ENCODE results near the gene BACE2. TPM values are rescaled to one million over a fixed set of nuclear protein-coding genes. Genes with fewer than 3 reads are reported as not detected.

BACE2 gene
- total RNA-seq, 3 donors from 2014 or later: 37.2 to 115 (median 51.2) TPM

DNA sequence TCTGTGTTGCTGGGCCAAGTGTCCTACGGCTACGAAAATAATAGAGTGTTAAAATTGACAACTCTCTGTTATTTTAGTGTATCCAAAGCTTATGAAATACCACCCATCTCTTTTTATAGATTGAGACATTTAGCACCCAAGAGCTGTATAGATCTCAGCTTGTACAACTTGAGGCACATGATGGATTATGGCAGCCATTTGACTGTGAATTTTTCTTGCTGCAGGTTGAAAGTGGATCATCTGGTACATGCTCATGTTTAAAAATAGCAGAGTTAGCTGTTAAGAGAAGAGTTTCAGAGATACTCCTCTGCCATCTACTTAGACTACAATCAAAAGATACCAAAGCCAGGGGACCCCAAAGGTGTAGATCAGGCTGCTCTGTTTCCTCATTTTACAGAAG is 99.4 kb downstream of the BACE2 start:
- no peaks in the 10 kb centered on the region for H3K4me1 ChIP-seq (ENCODE audit: low read depth)

DNA sequence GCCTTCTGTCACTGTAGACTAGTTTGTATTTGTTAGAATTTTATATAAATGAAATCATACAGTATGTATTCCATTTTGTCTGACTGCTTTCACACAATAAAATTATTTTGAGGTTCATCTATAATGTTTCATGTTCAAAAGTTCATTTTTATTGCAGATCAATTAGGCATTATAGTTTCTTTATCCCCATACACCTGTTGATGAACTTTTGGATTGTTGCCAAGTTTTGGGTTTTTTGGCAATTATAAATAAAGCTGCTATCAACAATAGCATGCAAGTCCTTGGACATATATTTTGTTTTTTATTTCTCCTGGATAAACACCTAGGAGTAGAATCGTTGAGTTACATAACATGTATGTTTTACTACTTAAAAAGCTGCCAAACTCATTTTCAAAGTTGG is 101.6 kb downstream of the BACE2 start:
- TF ChIP-seq, protein P1, sequence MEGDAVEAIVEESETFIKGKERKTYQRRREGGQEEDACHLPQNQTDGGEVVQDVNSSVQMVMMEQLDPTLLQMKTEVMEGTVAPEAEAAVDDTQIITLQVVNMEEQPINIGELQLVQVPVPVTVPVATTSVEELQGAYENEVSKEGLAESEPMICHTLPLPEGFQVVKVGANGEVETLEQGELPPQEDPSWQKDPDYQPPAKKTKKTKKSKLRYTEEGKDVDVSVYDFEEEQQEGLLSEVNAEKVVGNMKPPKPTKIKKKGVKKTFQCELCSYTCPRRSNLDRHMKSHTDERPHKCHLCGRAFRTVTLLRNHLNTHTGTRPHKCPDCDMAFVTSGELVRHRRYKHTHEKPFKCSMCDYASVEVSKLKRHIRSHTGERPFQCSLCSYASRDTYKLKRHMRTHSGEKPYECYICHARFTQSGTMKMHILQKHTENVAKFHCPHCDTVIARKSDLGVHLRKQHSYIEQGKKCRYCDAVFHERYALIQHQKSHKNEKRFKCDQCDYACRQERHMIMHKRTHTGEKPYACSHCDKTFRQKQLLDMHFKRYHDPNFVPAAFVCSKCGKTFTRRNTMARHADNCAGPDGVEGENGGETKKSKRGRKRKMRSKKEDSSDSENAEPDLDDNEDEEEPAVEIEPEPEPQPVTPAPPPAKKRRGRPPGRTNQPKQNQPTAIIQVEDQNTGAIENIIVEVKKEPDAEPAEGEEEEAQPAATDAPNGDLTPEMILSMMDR (IDR thresholded peaks at IDR 0.05): no peak
- ATAC-seq (no peak), DNase-seq (no peak)
- no peaks in the 10 kb centered on the region for H3K36me3 ChIP-seq (ENCODE audit: low read depth)
- H3K4me1 ChIP-seq (ENCODE audit: low read depth): no peaks in the 10 kb centered on the region
- H3K9me3 ChIP-seq: peaks cover 7% of the 10 kb centered on the region
- no peak overlapping the region for H3K4me3 ChIP-seq
- intact Hi-C loops (cut with DNase I, micrococcal nuclease): no loop called here

More for the DNA sequence above, 99.4 kb downstream of the BACE2 start:
- Histone ChIP-seq H3K4me3 (no peak overlapping the region), H3K9me3 (peaks cover 7% of the 10 kb centered on the region), H3K36me3 (ENCODE audit: low read depth) (no peaks in the 10 kb centered on the region)
- intact Hi-C loops (cut with DNase I, micrococcal nuclease): no loop called here
- TF ChIP-seq, protein P1 (IDR thresholded peaks at IDR 0.05): no peak
- DNase-seq (no peak), ATAC-seq (no peak)

DNA sequence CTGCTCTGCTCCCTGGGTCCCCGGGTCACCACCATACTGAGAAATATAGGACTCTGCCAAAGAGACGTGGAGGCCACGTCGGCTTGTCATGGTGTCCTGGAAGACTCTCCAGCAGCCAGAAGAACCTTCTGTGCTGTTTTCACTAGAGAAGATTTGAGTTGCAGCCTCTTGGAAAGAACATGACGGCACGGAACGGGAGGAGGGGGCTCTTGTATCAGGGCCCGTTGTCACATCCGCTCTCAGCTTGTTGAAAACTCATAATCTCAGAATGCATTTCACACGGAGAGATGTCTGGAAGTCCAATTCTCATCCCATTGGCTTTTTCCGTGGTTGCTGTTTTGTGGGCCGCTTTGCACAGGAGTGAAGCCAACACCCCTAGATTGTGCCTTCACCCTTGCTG is 109.2 kb downstream of the BACE2 start:
- DNase-seq (no peak), ATAC-seq (no peak)
- TF ChIP-seq, protein P1 (IDR thresholded peaks at IDR 0.05): no peak
- no peaks in the 10 kb centered on the region for H3K4me1 ChIP-seq (ENCODE audit: low read depth)
- no peak overlapping the region for H3K4me3 ChIP-seq
- no peaks in the 10 kb centered on the region for H3K9me3 ChIP-seq
- H3K36me3 ChIP-seq (ENCODE audit: low read depth): no peaks in the 10 kb centered on the region
- intact Hi-C loops (cut with DNase I, micrococcal nuclease): no loop called here

DNA sequence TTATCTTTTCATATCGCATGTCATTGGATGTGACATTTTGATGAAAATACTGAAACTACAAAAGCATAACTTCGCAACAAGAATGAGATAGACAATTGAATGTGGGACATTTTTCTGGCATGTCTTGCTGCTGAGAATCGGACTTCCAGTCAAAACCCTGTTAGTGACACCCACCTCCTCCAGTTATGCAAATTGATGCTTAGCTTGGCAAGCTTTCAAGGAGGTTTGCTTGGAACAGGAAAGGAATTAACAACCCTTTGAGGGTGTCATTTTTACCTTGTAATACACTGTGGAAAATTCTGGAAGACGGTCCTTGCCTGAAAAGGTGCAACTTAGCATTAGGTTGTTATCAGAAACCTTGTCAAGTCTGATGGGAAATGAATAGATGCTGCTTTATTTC is 109.9 kb downstream of the BACE2 start:
- Histone ChIP-seq H3K9me3 (no peaks in the 10 kb centered on the region), H3K4me3 (no peak overlapping the region), H3K4me1 (ENCODE audit: low read depth) (no peaks in the 10 kb centered on the region), H3K36me3 (ENCODE audit: low read depth) (no peaks in the 10 kb centered on the region)
- no peak for DNase-seq
- TF ChIP-seq, protein P1 (IDR thresholded peaks at IDR 0.05): no peak
- intact Hi-C loops (cut with DNase I, micrococcal nuclease): no loop called here
- ATAC-seq: no peak

DNA sequence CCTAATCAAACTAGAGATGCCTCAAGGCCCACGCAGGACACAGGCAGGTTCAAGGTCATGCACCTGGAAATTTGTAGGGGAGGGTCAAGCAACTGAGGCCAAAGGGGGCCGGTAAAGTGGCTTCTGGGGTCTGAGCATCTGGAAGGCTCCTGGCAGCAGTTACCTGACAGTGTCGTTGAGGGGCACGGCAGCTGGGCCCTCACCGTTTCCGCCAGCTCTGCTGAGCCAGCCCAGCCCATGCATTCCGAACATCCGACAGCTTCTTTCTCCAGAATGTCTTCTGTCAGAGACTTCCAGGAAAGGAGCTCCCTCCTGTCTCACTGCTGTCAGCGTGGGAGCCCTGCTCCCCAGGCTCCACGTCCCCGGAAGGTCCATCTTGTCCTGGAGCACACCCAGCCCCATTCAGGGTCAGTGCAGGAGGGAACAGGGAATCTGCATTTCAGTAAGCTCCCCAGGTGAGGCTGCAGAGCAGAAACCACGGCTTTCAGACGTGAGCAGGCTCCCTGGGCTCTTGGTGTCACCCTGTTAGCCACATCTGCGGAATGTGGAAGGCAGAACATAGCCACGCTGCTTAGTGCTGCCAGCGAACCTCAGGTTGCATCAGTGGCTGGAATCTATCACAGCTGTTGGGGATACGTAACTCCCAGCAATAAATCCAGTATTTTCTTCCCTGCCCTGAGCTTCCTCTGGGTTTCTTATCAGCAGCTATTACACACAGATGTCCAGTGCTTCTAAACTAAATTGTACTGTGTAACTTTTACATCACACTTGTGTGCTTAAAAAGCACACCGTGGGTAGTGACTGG is 112.4 kb downstream of the BACE2 start:
- TF ChIP-seq, protein P1 (IDR thresholded peaks at IDR 0.05): no peak
- no peaks in the 10 kb centered on the region for H3K4me1 ChIP-seq (ENCODE audit: low read depth)
- intact Hi-C loops (cut with DNase I, micrococcal nuclease): loop anchor here in 1 of 2 donors (5.0 kb wide), 1 partner anchor 182 kb away; no protein-coding TSS in a partner anchor
- H3K36me3 ChIP-seq (ENCODE audit: low read depth): no peaks in the 10 kb centered on the region
- ATAC-seq (peak; percentile 68), DNase-seq (no peak)
- no peaks in the 10 kb centered on the region for H3K9me3 ChIP-seq
- no peak overlapping the region for H3K4me3 ChIP-seq

Measured in mucosa of descending colon (tissue), 3 donors.